ENCODE results near the gene ZNF710.
A peak's percentile ranks its signal among the peaks of the same experiment; 100 is the strongest.

The ZNF710 gene

GRCh38 chr15:89999676-90000185 is 1.4 kb upstream of the ZNF710 start:
- H3K4me3 ChIP-seq (ENCODE audit: low read depth, low read length) = peak overlapping the region; percentile 64
- CTCF ChIA-PET = interaction anchor here (0.6 to 1.4 kb wide), 4 partner anchors 14 to 77 kb away, joined by 3 read pairs; no protein-coding TSS in a partner anchor
- POLR2A ChIA-PET = no interaction called here
- TF ChIP-seq CTCF (IDR thresholded peaks at IDR 0.05; ENCODE audit: insufficient read depth, low read length, missing control alignments) = no peak
- DNase-seq (ENCODE audit: low read depth, low spot score) = no peak

GRCh38 chr15:90000186-90001001 is 730 bp upstream of the ZNF710 start:
- H3K4me3 ChIP-seq (ENCODE audit: low read depth, low read length) = peak overlapping the region; percentile 64
- TF ChIP-seq CTCF (IDR thresholded peaks at IDR 0.05; ENCODE audit: insufficient read depth, low read length, missing control alignments) = no peak
- DNase-seq (ENCODE audit: low read depth, low spot score) = no peak
- POLR2A ChIA-PET = no interaction called here
- CTCF ChIA-PET = interaction anchor here (0.9 kb wide), 1 partner anchor 29 kb away, joined by 3 read pairs; no protein-coding TSS in a partner anchor

- CTCF ChIA-PET = interaction anchor here (0.8 kb wide), 1 partner anchor 31 kb away, joined by 3 read pairs; no protein-coding TSS in a partner anchor
- TF ChIP-seq CTCF (IDR thresholded peaks at IDR 0.05; ENCODE audit: insufficient read depth, low read length, missing control alignments) = no peak
- POLR2A ChIA-PET = interaction anchor here (0.6 to 1.1 kb wide), 2 partner anchors 101 to 108 kb away, joined by 3 to 5 read pairs; partner anchors contain the start of gene AP3S2
- H3K4me3 ChIP-seq (ENCODE audit: low read depth, low read length) = peak overlapping the region; percentile 64
- DNase-seq (ENCODE audit: low read depth, low spot score) = no peak
Observed at GRCh38 chr15:90001683-90002427, 731 bp downstream of the ZNF710 start.

- CTCF ChIA-PET = interaction anchor here (0.8 to 1.1 kb wide), 2 partner anchors 31 to 82 kb away, joined by 3 read pairs; no protein-coding TSS in a partner anchor
- POLR2A ChIA-PET = interaction anchor here (0.6 to 1.1 kb wide), 2 partner anchors 100 to 108 kb away, joined by 3 to 5 read pairs; partner anchors contain the start of gene AP3S2
Observed at GRCh38 chr15:90002428-90002844, 1.3 kb downstream of the ZNF710 start.

GRCh38 chr15:90003736-90004135 is 2.6 kb downstream of the ZNF710 start:
- no peak for TF ChIP-seq CTCF (IDR thresholded peaks at IDR 0.05; ENCODE audit: insufficient read depth, low read length, missing control alignments)
- DNase-seq (ENCODE audit: low read depth, low spot score) = no peak
- ChIA-PET CTCF (interaction anchor here (1.3 to 2.3 kb wide), 2 partner anchors 67 to 243 kb away, joined by 3 to 8 read pairs; no protein-coding TSS in a partner anchor), POLR2A (no interaction called here)
- no peak overlapping the region; the same call in 1 of the 2 replicates for H3K4me3 ChIP-seq (ENCODE audit: low read depth, low read length)

More at GRCh38 chr15:90002428-90002844, 1.3 kb downstream of the ZNF710 start:
- peak overlapping the region; percentile 64 for H3K4me3 ChIP-seq (ENCODE audit: low read depth, low read length)
- no peak for DNase-seq (ENCODE audit: low read depth, low spot score)
- no peak for TF ChIP-seq CTCF (IDR thresholded peaks at IDR 0.05; ENCODE audit: insufficient read depth, low read length, missing control alignments)
